ENCODE measurements around the gene RASGRF1. TPM values are rescaled to one million over a fixed set of nuclear protein-coding genes. Genes with fewer than 3 reads are reported as not detected.

The RASGRF1 gene
- total RNA-seq, 1 donor from 2014 or later: 82.6 TPM

GRCh38 chr15:79089331-79089889 is 1.2 kb downstream of the RASGRF1 start:
- Histone ChIP-seq H3K4me3 (peak overlapping the region; percentile 37), H3K9me3 (no peaks in the 10 kb centered on the region), H3K4me1 (peaks cover 15% of the 10 kb centered on the region), H3K36me3 (no peaks in the 10 kb centered on the region), H3K27me3 (ENCODE audit: low read depth) (peaks cover 69% of the 10 kb centered on the region), H3K27ac (no peak overlapping the region)
- intact Hi-C loops (cut with DNase I): no loop called here
- ATAC-seq (peak in 1 of 2 donors; percentile 40), DNase-seq (no peak)
- TF ChIP-seq CTCF (IDR thresholded peaks at IDR 0.05): no peak

GRCh38 chr15:79088426-79089205 is 2.0 kb downstream of the RASGRF1 start:
- intact Hi-C loops (cut with DNase I): no loop called here
- DNase-seq (no peak), ATAC-seq (no peak)
- H3K4me1 ChIP-seq: peaks cover 15% of the 10 kb centered on the region
- H3K9me3 ChIP-seq: no peaks in the 10 kb centered on the region
- H3K27me3 ChIP-seq (ENCODE audit: low read depth): peaks cover 62% of the 10 kb centered on the region
- TF ChIP-seq CTCF (IDR thresholded peaks at IDR 0.05): no peak
- no peak overlapping the region for H3K4me3 ChIP-seq
- H3K27ac ChIP-seq: no peak overlapping the region
- H3K36me3 ChIP-seq: no peaks in the 10 kb centered on the region

DNA sequence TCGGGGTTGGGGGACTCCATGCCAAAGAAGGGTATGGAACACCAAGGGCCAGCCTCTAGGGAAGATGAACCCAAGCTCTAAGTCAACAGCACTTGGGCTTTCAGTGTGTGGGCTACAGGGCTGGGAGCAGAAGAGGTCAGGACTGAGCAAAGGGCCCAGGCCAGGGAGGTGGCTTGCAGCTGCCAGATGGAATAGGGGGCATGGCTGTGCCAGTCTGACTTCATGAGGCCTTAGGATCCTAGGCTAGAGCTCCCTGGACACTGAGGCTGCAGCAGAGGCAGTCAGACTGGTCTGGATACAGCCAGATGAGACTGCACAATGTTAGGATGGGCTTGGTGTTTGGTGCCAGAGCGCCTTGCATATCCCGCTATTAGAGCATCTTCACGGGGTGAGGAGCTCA is 3.8 kb downstream of the RASGRF1 start:
- Histone ChIP-seq H3K4me1 (peaks cover 15% of the 10 kb centered on the region), H3K27ac (no peak overlapping the region), H3K9me3 (no peaks in the 10 kb centered on the region), H3K4me3 (no peak overlapping the region), H3K27me3 (ENCODE audit: low read depth) (peaks cover 51% of the 10 kb centered on the region), H3K36me3 (no peaks in the 10 kb centered on the region)
- intact Hi-C loops (cut with DNase I): no loop called here
- no peak for ATAC-seq
- TF ChIP-seq CTCF (IDR thresholded peaks at IDR 0.05): no peak
- no peak for DNase-seq

DNA sequence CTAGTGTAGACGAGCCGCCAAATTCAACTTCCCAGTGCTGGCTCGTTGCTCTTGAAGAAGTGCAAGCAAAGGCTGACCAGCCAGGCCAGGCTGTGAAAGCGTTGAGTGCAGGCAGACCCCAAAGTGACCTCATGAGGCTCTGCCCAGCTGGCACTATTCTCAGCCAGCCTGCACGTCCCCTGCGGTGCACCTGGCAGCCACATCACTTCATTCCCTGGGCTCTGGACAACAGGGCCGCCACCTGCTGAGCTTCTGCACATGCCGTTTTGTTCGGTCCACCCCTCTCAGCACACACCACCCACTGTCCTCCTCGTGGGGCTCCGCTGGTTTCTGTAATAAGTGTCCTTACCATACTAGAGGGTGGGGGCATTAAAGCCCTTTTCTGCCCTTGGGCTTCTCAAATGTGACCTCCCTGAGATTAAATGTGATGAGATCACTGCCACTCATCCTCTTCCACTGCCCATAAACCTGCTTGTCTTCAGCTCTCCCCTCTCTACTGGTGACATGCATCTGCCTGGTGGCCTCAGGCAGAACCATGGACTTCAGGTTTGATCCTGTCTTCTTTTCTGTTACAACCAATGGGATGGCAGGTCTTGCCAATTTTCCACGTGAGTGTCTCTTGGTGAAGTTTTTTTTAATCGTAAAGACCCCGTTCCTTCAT is 6.1 kb downstream of the RASGRF1 start:
- no peak for ATAC-seq
- intact Hi-C loops (cut with DNase I): no loop called here
- Histone ChIP-seq H3K27me3 (ENCODE audit: low read depth) (peaks cover 29% of the 10 kb centered on the region), H3K27ac (no peak overlapping the region), H3K9me3 (no peaks in the 10 kb centered on the region), H3K36me3 (no peaks in the 10 kb centered on the region), H3K4me1 (no peaks in the 10 kb centered on the region), H3K4me3 (no peak overlapping the region)
- DNase-seq: no peak
- TF ChIP-seq CTCF (IDR thresholded peaks at IDR 0.05): no peak

- DNase-seq (no peak), ATAC-seq (no peak)
- Histone ChIP-seq H3K4me3 (no peak overlapping the region), H3K4me1 (no peaks in the 10 kb centered on the region), H3K9me3 (no peaks in the 10 kb centered on the region), H3K36me3 (no peaks in the 10 kb centered on the region), H3K27me3 (ENCODE audit: low read depth) (peaks cover 16% of the 10 kb centered on the region), H3K27ac (no peak overlapping the region)
- no peak for TF ChIP-seq CTCF (IDR thresholded peaks at IDR 0.05)
- intact Hi-C loops (cut with DNase I): no loop called here
Measured at GRCh38 chr15:79083154-79083553, 7.4 kb downstream of the RASGRF1 start.
